Measurements from ENCODE around the gene LHX4. TPM values are rescaled to one million over a fixed set of nuclear protein-coding genes. Genes with fewer than 3 reads are reported as not detected.

The LHX4 gene
- total RNA-seq, 2 donors from 2014 or later: not detected

DNA sequence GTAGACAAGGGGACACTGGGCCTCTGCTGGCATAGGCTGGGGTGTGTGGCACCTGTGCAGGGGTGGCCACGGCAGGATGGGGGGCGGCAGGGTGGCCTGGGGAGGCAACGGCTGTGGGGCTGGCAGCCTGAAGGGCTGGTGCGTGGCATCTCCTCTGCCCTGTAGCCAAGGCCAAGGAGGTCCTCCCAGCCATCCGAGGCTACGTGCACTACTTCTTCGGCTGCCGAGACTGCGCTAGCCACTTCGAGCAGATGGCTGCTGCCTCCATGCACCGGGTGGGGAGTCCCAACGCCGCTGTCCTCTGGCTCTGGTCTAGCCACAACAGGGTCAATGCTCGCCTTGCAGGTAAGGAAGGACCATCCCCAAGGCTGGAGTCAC, 36.0 kb upstream of the LHX4 start:
- no peak overlapping the region for H3K27ac ChIP-seq
- no peaks in the 10 kb centered on the region for H3K4me1 ChIP-seq (ENCODE audit: control insufficient read depth in 1 of 2, low read depth in 2 of 2)
- DNase-seq (ENCODE audit: low spot score): no peak
- H3K36me3 ChIP-seq: peaks cover 20% of the 10 kb centered on the region
- TF ChIP-seq, protein P1, sequence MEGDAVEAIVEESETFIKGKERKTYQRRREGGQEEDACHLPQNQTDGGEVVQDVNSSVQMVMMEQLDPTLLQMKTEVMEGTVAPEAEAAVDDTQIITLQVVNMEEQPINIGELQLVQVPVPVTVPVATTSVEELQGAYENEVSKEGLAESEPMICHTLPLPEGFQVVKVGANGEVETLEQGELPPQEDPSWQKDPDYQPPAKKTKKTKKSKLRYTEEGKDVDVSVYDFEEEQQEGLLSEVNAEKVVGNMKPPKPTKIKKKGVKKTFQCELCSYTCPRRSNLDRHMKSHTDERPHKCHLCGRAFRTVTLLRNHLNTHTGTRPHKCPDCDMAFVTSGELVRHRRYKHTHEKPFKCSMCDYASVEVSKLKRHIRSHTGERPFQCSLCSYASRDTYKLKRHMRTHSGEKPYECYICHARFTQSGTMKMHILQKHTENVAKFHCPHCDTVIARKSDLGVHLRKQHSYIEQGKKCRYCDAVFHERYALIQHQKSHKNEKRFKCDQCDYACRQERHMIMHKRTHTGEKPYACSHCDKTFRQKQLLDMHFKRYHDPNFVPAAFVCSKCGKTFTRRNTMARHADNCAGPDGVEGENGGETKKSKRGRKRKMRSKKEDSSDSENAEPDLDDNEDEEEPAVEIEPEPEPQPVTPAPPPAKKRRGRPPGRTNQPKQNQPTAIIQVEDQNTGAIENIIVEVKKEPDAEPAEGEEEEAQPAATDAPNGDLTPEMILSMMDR (IDR thresholded peaks at IDR 0.05): no peak
- no peak overlapping the region for H3K4me3 ChIP-seq
- no peaks in the 10 kb centered on the region for H3K27me3 ChIP-seq (replicated peaks; ENCODE audit: insufficient read depth)
- ATAC-seq (ENCODE audit: insufficient number of reproducible peaks, low FRiP score, low read depth): no peak
- no peaks in the 10 kb centered on the region for H3K9me3 ChIP-seq

DNA sequence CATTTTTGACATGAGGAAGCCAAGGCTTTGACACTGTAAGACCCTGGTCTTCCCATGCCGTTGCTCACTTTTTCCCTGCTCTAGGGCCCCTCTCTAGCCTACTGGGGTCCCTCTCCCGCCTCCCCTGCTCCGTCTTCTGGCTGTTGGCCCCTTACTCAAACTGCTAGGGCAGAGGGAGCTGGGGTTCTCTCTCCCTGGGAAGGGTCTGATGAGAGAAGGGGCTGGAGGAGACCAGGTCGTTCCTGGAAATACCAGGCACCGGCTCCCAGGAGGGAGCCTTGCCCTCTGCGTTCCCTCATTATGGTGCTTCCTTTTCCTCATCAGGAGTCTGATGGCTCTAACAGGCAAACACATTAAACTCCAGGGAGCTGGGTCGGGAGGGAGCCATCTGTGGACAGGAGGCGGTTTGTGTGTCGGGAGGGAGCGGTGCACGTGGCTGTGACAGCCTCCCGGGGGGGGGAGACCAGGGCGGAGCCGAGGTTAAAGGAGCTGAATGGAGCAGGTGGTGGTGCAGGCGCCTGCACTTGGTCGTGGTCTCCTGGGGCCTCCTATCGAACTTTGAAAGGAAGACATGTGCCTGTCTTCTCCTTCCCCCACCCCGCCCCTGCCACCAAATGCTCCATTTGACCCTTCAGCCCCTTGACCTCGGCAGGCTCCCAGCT, 35.4 kb upstream of the LHX4 start:
- H3K9me3 ChIP-seq: no peaks in the 10 kb centered on the region
- peaks cover 16% of the 10 kb centered on the region for H3K36me3 ChIP-seq
- no peak overlapping the region for H3K27ac ChIP-seq
- DNase-seq (ENCODE audit: low spot score) (no peak), ATAC-seq (ENCODE audit: insufficient number of reproducible peaks, low FRiP score, low read depth) (no peak)
- H3K4me1 ChIP-seq (ENCODE audit: control insufficient read depth in 1 of 2, low read depth in 2 of 2): no peaks in the 10 kb centered on the region
- H3K27me3 ChIP-seq (replicated peaks; ENCODE audit: insufficient read depth): no peaks in the 10 kb centered on the region
- TF ChIP-seq, protein P1 (IDR thresholded peaks at IDR 0.05): no peak
- no peak overlapping the region for H3K4me3 ChIP-seq

DNA sequence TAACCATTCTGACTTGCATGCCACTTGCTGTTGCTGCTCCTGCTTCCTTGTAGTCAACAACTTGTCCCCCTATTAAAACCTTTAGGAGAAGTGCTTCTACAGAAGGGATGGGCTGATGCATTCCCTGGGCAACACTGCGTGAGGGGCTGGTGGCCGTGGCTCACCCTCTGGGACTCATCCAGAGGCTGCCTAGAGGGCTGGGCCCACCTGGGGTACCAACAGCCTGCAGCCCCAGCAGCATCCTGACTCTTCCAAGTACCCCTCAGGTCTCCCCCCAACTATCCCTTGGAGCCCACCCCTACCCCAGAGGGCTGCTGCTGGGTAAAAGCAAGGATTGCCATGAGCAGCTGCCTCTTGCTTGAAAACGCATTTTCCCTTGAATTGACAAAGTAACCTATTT, 34.7 kb upstream of the LHX4 start:
- Histone ChIP-seq H3K27ac (no peak overlapping the region), H3K9me3 (no peaks in the 10 kb centered on the region), H3K4me3 (no peak overlapping the region), H3K27me3 (replicated peaks; ENCODE audit: insufficient read depth) (no peaks in the 10 kb centered on the region), H3K4me1 (ENCODE audit: control insufficient read depth in 1 of 2, low read depth in 2 of 2) (no peaks in the 10 kb centered on the region), H3K36me3 (peaks cover 11% of the 10 kb centered on the region)
- TF ChIP-seq, protein P1 (IDR thresholded peaks at IDR 0.05): no peak
- no peak for ATAC-seq (ENCODE audit: insufficient number of reproducible peaks, low FRiP score, low read depth)
- DNase-seq (ENCODE audit: low spot score): no peak

DNA sequence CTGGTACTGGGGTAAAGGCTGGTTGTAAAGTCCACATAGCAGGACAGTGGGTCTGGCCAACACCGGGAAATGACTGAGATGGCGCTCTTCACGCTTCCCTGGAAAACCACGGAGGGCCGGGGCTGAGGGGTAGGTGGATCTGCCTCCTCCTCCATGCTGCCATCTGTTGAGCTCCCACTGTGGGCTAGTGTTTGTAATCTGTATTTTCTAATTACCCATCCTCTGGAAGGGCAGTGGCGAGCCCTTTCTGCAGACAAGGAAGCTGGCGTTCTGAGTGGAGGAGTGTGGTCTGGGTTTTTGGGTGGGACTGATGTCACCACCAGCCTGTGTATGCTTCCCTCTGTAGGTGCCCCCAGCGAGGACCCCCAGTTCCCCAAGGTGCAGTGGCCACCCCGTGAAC, 34.1 kb upstream of the LHX4 start:
- ATAC-seq (ENCODE audit: insufficient number of reproducible peaks, low FRiP score, low read depth) (no peak), DNase-seq (ENCODE audit: low spot score) (no peak)
- Histone ChIP-seq H3K4me1 (ENCODE audit: control insufficient read depth in 1 of 2, low read depth in 2 of 2) (no peaks in the 10 kb centered on the region), H3K9me3 (no peaks in the 10 kb centered on the region), H3K36me3 (peaks cover 7% of the 10 kb centered on the region), H3K27me3 (replicated peaks; ENCODE audit: insufficient read depth) (no peaks in the 10 kb centered on the region), H3K27ac (no peak overlapping the region), H3K4me3 (no peak overlapping the region)
- TF ChIP-seq, protein P1 (IDR thresholded peaks at IDR 0.05): no peak

DNA sequence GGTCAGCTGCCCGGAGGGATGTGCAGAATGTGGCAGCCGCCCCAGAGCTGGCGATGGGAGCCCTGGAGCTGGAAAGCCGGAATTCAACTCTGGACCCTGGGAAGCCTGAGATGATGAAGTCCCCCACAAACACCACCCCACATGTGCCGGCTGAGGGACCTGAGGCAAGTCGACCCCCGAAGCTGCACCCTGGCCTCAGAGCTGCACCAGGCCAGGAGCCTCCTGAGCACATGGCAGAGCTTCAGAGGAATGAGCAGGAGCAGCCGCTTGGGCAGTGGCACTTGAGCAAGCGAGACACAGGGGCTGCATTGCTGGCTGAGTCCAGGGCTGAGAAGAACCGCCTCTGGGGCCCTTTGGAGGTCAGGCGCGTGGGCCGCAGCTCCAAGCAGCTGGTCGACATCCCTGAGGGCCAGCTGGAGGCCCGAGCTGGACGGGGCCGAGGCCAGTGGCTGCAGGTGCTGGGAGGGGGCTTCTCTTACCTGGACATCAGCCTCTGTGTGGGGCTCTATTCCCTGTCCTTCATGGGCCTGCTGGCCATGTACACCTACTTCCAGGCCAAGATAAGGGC, 33.5 kb upstream of the LHX4 start:
- peaks cover 4% of the 10 kb centered on the region for H3K36me3 ChIP-seq
- ATAC-seq (ENCODE audit: insufficient number of reproducible peaks, low FRiP score, low read depth): no peak
- H3K27ac ChIP-seq: no peak overlapping the region
- H3K27me3 ChIP-seq (replicated peaks; ENCODE audit: insufficient read depth): no peaks in the 10 kb centered on the region
- no peaks in the 10 kb centered on the region for H3K4me1 ChIP-seq (ENCODE audit: control insufficient read depth in 1 of 2, low read depth in 2 of 2)
- TF ChIP-seq, protein P1 (IDR thresholded peaks at IDR 0.05): no peak
- no peak overlapping the region for H3K4me3 ChIP-seq
- no peaks in the 10 kb centered on the region for H3K9me3 ChIP-seq
- DNase-seq (ENCODE audit: low spot score): no peak
